K562 (cell line): Measurements from ENCODE around the gene IL1R1. TPM values are rescaled to one million over a fixed set of nuclear protein-coding genes. Genes with fewer than 3 reads are reported as not detected.

Source experiments
- BRCA1 ChIP-seq, 2 experiments: fragments of 450-650 bp in 1 of 2; sonication (generic) in 1 of 2; formaldehyde crosslinking in 1 of 2; IDR thresholded peaks; 2 replicates each; pipeline versions ENCODE4 v1.5.0 to v1.6.1; 2017 to 2020; ENCODE audit warnings: mild to moderate bottlenecking in 1 of 2, missing genetic modification reagents in 1 of 2
- CBFA2T2 ChIP-seq: fragments of 450-650 bp; conservative IDR thresholded peaks from 2 replicates; pipeline ENCODE4 v1.6.1; 2017; ENCODE audit warnings: mild to moderate bottlenecking
- GATAD2A ChIP-seq: fragments of 450-650 bp; IDR thresholded peaks from 2 replicates; pipeline ENCODE4 v1.6.1; 2017
- HNRNPUL1 ChIP-seq: fragments of 200-400 bp; formaldehyde crosslinking; IDR thresholded peaks from 2 replicates; pipeline ENCODE4 v1.6.1; 2017; ENCODE audit warnings: low read length
- MTA2 ChIP-seq: fragments of 450-650 bp; IDR thresholded peaks from 2 replicates; pipeline ENCODE4 v1.6.1; 2016; ENCODE audit warnings: low read depth
- RAD51 ChIP-seq: fragments of 450-650 bp; IDR thresholded peaks from 2 replicates; pipeline ENCODE4 v1.7.1; 2016; ENCODE audit warnings: low read depth, mild to moderate bottlenecking, borderline replicate concordance
- RBM14 ChIP-seq: fragments of 200-400 bp; formaldehyde crosslinking; IDR thresholded peaks from 2 replicates; pipeline ENCODE4 v1.6.1; 2018; ENCODE audit warnings: low read depth, mild to moderate bottlenecking, low read length, moderate library complexity, borderline replicate concordance; ENCODE audit not compliant: insufficient read depth
- RCOR1 ChIP-seq, 2 experiments: IDR thresholded peaks; 2 replicates each; pipeline ENCODE4 v1.6.1; 2012; ENCODE audit warnings: low read depth in 2 of 2, low read length in 2 of 2, borderline replicate concordance in 1 of 2, improper control_type of control experiment in 1 of 2
- SMARCA4 ChIP-seq: fragments of 450-650 bp; IDR thresholded peaks from 2 replicates; pipeline ENCODE4 v1.6.1; 2016
- SMARCB1 ChIP-seq: IDR thresholded peaks from 2 replicates; pipeline ENCODE4 v1.6.1; 2011; ENCODE audit warnings: improper control_type of control experiment, low read depth; ENCODE audit not compliant: insufficient read length
- YBX1 ChIP-seq: fragments of 450-650 bp; IDR thresholded peaks from 2 replicates; pipeline ENCODE4 v1.7.1; 2016; ENCODE audit warnings: mild to moderate bottlenecking
- ZKSCAN3 ChIP-seq: fragments of 250-450 bp; sonication (Bioruptor Pico); IDR thresholded peaks from 2 replicates; pipeline ENCODE4 v1.4.0; 2020
- ZNF121 ChIP-seq: sonication (generic); formaldehyde crosslinking; conservative IDR thresholded peaks from 2 replicates; pipeline ENCODE4 v1.8.0; 2022; ENCODE audit warnings: missing genetic modification reagents
- ZNF184 ChIP-seq: sonication (generic); formaldehyde crosslinking; IDR thresholded peaks from 2 replicates; pipeline ENCODE4 v1.5.0; 2020; ENCODE audit warnings: missing genetic modification reagents
- ZNF77 ChIP-seq: fragments of 250-450 bp; sonication (Bioruptor Pico); IDR thresholded peaks from 2 replicates; pipeline ENCODE4 v1.5.0; 2020
- polyA plus RNA-seq, 8 experiments: library from polyadenylated mRNA; depleted of rRNA in 4 of 8; stranded (reverse) in 5 of 8; unstranded in 3 of 8; fragments of >200 nt; fragmentation: Nextera tagmentation in 2 of 8; fragmentation: Illumina TruSeq in 1 of 8; extraction: Ambion mirVana in 2 of 8; extraction: Trizol in 1 of 8; gene quantifications; 2 replicates each; pipeline versions ENCODE4 v1.2.1 to v1.2.3, GENCODE V29; 2011 to 2014; ENCODE audit warnings: inconsistent platforms in 1 of 8, missing spikeins in 1 of 8
- total RNA-seq, 7 experiments: library from RNA; depleted of rRNA in 6 of 7; stranded (reverse); fragments of >200 nt in 6 of 7; fragmentation: Illumina TruSeq in 2 of 7; extraction: Trizol in 2 of 7; gene quantifications; 2 replicates each; pipeline versions ENCODE4 v1.2.1 to v1.2.3, GENCODE V29; 2011 to 2021; ENCODE audit warnings: low replicate concordance in 1 of 7
- TF ChIP-seq, protein P1 (sequence below): sonication (generic); formaldehyde crosslinking; IDR thresholded peaks from 2 replicates; pipeline ENCODE4 v1.9.0; 2022; ENCODE audit warnings: mild to moderate bottlenecking, missing genetic modification reagents
- TF ChIP-seq, protein P2 (sequence below): fragments of 250-450 bp; sonication (Bioruptor Pico); IDR thresholded peaks from 2 replicates; pipeline ENCODE4 v1.5.1; 2021; ENCODE audit warnings: mild to moderate bottlenecking
- TF ChIP-seq, protein P3 (sequence below): sonication (generic); formaldehyde crosslinking; IDR thresholded peaks from 2 replicates; pipeline ENCODE4 v1.8.0; 2022; ENCODE audit warnings: mild to moderate bottlenecking, missing genetic modification reagents
- TF ChIP-seq, protein P4 (sequence below): sonication (generic); formaldehyde crosslinking; IDR thresholded peaks from 2 replicates; pipeline ENCODE4 v1.8.0; 2022; ENCODE audit warnings: mild to moderate bottlenecking, missing genetic modification reagents
- TF ChIP-seq, protein P5 (sequence below): IDR thresholded peaks from 3 replicates; pipeline ENCODE4 v1.6.1; 2011; ENCODE audit warnings: borderline replicate concordance, mild to moderate bottlenecking, moderate library complexity; ENCODE audit not compliant: insufficient read length; ENCODE audit errors: extremely low read depth

Gene IL1R1
- total and polyA plus RNA-seq, 9 of the 15 experiments (the other 6 are each of a cell fraction or from before 2014, with no cell fraction given): 0.81 to 3.9 (median 1.6) TPM

DNA sequence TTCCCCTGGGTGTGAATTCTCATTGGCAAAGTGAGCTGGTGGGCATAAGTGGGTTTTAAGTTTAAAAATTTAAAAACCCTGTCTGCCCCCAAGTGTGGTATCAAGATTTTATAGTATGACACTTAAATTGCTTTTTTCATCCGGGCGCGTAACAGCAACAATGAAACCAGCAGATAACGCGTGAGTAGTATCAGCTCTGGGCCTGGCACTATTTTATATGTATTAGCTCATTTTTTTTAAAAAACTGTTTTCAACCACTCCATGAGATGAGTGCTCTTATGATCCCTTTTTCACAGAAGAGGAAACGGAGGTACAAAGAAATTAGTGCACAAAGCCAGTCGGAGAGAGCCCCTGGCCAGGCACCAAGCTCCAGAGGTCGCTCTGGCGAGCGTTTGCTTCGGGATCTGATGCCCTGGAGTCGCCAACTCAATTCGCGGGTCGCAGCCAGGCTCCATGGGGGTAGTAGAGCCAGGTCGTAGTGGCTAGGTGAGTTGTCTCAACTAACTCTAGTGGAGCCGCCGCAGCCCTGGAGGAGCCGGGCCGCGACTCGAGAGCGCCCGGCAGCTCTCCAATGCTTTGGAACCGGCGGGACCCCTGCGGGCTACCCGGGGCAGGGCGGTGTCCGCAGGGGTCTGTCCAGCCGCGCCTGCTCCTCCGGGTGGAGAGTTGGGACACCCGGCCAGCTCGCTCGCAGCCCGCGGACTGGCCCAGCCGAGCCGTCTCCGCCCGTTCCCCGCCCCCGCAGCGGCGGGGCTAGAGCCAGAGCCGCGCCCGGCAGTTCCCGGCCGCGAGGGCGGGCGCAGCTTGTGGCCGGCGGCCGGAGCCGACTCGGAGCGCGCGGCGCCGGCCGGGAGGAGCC lies at the start of gene IL1R1 (continued):
- TF ChIP-seq, protein P1, sequence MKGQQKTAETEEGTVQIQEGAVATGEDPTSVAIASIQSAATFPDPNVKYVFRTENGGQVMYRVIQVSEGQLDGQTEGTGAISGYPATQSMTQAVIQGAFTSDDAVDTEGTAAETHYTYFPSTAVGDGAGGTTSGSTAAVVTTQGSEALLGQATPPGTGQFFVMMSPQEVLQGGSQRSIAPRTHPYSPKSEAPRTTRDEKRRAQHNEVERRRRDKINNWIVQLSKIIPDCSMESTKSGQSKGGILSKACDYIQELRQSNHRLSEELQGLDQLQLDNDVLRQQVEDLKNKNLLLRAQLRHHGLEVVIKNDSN (CRISPR knock-in tag): no peak
- TF ChIP-seq RAD51 (no peak), ZNF77 (CRISPR knock-in tag) (no peak), HNRNPUL1 (no peak), ZNF184 (CRISPR knock-in tag) (no peak), GATAD2A (no peak), CBFA2T2 (no peak), SMARCA4 (no peak), SMARCB1 (no peak), MTA2 (no peak), BRCA1 (IDR thresholded peaks at IDR 0.05) (no peak), BRCA1 (CRISPR knock-in tag; IDR thresholded peaks at IDR 0.05) (no peak), ZKSCAN3 (CRISPR knock-in tag) (no peak), RCOR1 (IDR thresholded peaks at IDR 0.05; ENCODE audit: borderline replicate concordance in 1 of 2, low read depth in 2 of 2, low read length in 2 of 2) (no peak), YBX1 (no peak), ZNF121 (CRISPR knock-in tag) (no peak), RBM14 (no peak)
- TF ChIP-seq, protein P2, sequence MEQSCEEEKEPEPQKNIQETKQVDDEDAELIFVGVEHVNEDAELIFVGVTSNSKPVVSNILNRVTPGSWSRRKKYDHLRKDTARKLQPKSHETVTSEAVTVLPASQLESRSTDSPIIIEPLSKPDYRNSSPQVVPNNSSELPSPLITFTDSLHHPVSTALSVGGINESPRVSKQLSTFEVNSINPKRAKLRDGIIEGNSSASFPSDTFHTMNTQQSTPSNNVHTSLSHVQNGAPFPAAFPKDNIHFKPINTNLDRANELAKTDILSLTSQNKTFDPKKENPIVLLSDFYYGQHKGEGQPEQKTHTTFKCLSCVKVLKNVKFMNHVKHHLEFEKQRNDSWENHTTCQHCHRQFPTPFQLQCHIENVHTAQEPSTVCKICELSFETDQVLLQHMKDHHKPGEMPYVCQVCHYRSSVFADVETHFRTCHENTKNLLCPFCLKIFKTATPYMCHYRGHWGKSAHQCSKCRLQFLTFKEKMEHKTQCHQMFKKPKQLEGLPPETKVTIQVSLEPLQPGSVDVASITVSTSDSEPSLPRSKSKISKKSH (CRISPR knock-in tag): no peak
- TF ChIP-seq, protein P3, sequence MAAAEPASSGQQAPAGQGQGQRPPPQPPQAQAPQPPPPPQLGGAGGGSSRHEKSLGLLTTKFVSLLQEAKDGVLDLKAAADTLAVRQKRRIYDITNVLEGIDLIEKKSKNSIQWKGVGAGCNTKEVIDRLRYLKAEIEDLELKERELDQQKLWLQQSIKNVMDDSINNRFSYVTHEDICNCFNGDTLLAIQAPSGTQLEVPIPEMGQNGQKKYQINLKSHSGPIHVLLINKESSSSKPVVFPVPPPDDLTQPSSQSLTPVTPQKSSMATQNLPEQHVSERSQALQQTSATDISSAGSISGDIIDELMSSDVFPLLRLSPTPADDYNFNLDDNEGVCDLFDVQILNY: no peak
- TF ChIP-seq, protein P4, sequence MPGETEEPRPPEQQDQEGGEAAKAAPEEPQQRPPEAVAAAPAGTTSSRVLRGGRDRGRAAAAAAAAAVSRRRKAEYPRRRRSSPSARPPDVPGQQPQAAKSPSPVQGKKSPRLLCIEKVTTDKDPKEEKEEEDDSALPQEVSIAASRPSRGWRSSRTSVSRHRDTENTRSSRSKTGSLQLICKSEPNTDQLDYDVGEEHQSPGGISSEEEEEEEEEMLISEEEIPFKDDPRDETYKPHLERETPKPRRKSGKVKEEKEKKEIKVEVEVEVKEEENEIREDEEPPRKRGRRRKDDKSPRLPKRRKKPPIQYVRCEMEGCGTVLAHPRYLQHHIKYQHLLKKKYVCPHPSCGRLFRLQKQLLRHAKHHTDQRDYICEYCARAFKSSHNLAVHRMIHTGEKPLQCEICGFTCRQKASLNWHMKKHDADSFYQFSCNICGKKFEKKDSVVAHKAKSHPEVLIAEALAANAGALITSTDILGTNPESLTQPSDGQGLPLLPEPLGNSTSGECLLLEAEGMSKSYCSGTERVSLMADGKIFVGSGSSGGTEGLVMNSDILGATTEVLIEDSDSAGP (CRISPR knock-in tag): no peak
- TF ChIP-seq, protein P5, sequence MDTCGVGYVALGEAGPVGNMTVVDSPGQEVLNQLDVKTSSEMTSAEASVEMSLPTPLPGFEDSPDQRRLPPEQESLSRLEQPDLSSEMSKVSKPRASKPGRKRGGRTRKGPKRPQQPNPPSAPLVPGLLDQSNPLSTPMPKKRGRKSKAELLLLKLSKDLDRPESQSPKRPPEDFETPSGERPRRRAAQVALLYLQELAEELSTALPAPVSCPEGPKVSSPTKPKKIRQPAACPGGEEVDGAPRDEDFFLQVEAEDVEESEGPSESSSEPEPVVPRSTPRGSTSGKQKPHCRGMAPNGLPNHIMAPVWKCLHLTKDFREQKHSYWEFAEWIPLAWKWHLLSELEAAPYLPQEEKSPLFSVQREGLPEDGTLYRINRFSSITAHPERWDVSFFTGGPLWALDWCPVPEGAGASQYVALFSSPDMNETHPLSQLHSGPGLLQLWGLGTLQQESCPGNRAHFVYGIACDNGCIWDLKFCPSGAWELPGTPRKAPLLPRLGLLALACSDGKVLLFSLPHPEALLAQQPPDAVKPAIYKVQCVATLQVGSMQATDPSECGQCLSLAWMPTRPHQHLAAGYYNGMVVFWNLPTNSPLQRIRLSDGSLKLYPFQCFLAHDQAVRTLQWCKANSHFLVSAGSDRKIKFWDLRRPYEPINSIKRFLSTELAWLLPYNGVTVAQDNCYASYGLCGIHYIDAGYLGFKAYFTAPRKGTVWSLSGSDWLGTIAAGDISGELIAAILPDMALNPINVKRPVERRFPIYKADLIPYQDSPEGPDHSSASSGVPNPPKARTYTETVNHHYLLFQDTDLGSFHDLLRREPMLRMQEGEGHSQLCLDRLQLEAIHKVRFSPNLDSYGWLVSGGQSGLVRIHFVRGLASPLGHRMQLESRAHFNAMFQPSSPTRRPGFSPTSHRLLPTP: no peak
